ENCODE data around the gene SOSTDC1. TPM values are rescaled to one million over a fixed set of nuclear protein-coding genes. Genes with fewer than 3 reads are reported as not detected.
"Not testable (repeated sequence)": the region's sequence is repeated elsewhere in the genome, so short reads cannot be mapped to it uniquely, and the experiment has no call there.

Gene SOSTDC1
- total and polyA plus RNA-seq, 12 donors, result 0.11 to 1.2 (median 0.19) TPM; not detected in 4

DNA sequence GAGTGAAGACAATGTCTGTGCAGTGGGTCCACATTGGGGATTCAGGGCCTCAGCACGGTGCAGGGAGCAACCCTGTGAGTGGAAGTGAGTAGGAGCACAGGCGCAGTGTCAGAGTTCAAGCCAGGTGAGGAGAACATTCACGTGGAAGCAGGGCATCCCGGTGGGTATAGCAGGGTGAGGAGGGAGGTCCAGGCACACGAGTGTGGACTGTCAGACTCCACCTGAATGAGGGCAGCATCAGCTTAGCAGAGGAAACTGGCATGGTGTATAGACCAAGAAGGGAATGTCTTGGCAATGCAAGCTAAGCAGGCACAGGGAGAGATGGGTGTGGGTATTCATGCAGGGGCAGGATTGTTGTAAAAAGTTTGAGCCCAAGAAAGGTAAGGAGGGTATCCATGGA is 45.8 kb upstream of the SOSTDC1 start:
- DNase-seq, result no peak
- no peak overlapping the region for H3K4me3 ChIP-seq
- H3K4me1 ChIP-seq (replicated peaks in 1 of 2), result no peaks in the 10 kb centered on the region
- intact Hi-C loops (cut with DNase I), result no loop called here
- TF ChIP-seq POLR2A (IDR thresholded peaks at IDR 0.05) (no peak), CTCF (IDR thresholded peaks at IDR 0.05) (no peak)
- no peaks in the 10 kb centered on the region for H3K36me3 ChIP-seq (replicated peaks in 1 of 2)
- no peak overlapping the region for H3K27ac ChIP-seq
- 66 to 85% (median 80%) methylated on average over 5 of the region's 5 CpGs for WGBS, 4 donors
- H3K9me3 ChIP-seq (replicated peaks in 1 of 3), result no peaks in the 10 kb centered on the region
- no peaks in the 10 kb centered on the region for H3K27me3 ChIP-seq

- H3K4me3 ChIP-seq, result no peak overlapping the region
- no peaks in the 10 kb centered on the region for H3K27me3 ChIP-seq
- no peaks in the 10 kb centered on the region for H3K9me3 ChIP-seq (replicated peaks in 1 of 3)
- DNase-seq, result no peak
- H3K4me1 ChIP-seq (replicated peaks in 1 of 2), result no peaks in the 10 kb centered on the region
- intact Hi-C loops (cut with DNase I), result no loop called here
- no peak overlapping the region for H3K27ac ChIP-seq
- no peak for TF ChIP-seq POLR2A (IDR thresholded peaks at IDR 0.05)
- no peak for TF ChIP-seq CTCF (IDR thresholded peaks at IDR 0.05)
- H3K36me3 ChIP-seq (replicated peaks in 1 of 2), result no peaks in the 10 kb centered on the region
Measured at GRCh38 chr7:16509829-16510228, 44.3 kb upstream of the SOSTDC1 start.

- H3K4me1 ChIP-seq (replicated peaks in 1 of 2); H3K27me3 ChIP-seq; H3K36me3 ChIP-seq (replicated peaks in 1 of 2); H3K4me3 ChIP-seq; intact Hi-C loops (cut with DNase I); DNase-seq; H3K9me3 ChIP-seq (replicated peaks in 1 of 3); H3K27ac ChIP-seq: not testable (repeated sequence)
- 72 to 82% (median 77%) methylated on average over 5 of the region's 5 CpGs for WGBS, 4 donors
Measured at GRCh38 chr7:16506422-16506821, 40.9 kb upstream of the SOSTDC1 start.

DNA sequence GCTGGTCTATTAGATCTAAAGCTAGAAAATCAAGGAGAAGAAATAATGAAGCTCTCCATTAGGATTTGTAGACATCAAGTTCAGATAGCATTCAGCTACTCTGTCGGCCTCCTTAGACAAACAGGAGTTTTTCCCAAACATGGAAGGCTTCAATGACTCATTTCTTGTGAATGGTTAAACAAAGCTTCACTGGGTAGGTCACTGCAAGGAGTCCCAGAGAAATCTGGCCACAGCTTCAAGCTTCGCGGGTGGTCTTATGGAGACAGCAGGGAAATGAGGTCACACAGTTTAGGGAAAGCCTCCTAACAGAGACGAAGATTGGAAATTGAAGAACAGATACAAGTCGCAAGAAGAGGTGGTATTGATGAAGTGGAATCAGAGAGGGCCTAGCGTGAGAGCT is 38.5 kb upstream of the SOSTDC1 start:
- TF ChIP-seq CTCF (IDR thresholded peaks at IDR 0.05) (no peak), POLR2A (IDR thresholded peaks at IDR 0.05) (no peak)

DNA sequence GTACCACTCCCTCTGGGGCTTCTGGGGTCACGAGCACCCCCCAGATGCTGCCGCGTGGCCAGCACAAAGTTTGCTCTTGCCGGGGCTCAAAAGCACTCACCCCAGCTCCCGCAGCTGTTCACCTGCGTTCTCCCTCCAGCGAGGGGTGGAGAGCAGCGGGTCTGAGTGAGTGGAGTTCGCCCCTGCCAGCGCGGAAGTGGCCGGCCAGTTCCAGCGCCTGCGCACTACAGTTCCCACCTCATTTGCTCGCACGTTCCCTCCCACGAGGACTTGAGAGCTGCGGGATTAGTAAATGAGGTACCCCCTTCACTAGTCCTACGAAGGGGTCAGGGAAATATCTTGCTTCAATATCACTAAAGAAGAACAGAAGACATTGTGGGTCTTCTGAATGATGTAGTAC is 36.8 kb upstream of the SOSTDC1 start:
- TF ChIP-seq CTCF (IDR thresholded peaks at IDR 0.05) (no peak), POLR2A (IDR thresholded peaks at IDR 0.05) (no peak)
- Histone ChIP-seq H3K4me3 (no peak overlapping the region), H3K27me3 (no peaks in the 10 kb centered on the region), H3K27ac (no peak overlapping the region), H3K4me1 (replicated peaks in 1 of 2) (no peaks in the 10 kb centered on the region), H3K9me3 (replicated peaks in 1 of 3) (no peaks in the 10 kb centered on the region), H3K36me3 (replicated peaks in 1 of 2) (no peaks in the 10 kb centered on the region)
- no peak for DNase-seq
- WGBS, 4 donors, result 90 to 91% (median 91%) methylated on average over 18 to 19 of the region's 19 CpGs
- intact Hi-C loops (cut with DNase I), result no loop called here

More for the DNA sequence above, 38.5 kb upstream of the SOSTDC1 start:
- Histone ChIP-seq H3K27ac (no peak overlapping the region), H3K4me1 (replicated peaks in 1 of 2) (no peaks in the 10 kb centered on the region), H3K9me3 (replicated peaks in 1 of 3) (no peaks in the 10 kb centered on the region), H3K4me3 (no peak overlapping the region), H3K27me3 (no peaks in the 10 kb centered on the region), H3K36me3 (replicated peaks in 1 of 2) (no peaks in the 10 kb centered on the region)
- intact Hi-C loops (cut with DNase I), result no loop called here
- DNase-seq, result no peak
- 77 to 81% (median 80%) methylated on average over 6 of the region's 6 CpGs for WGBS, 4 donors
